HG03064 (cell line): ENCODE data around the gene DBH.

Experiments
- ATAC-seq: cut with Tn5 transposase; IDR thresholded peaks from one replicate; pipeline ENCODE4 v1.9.1; 2021; ENCODE audit warnings: low read depth; ENCODE audit not compliant: unreplicated experiment

DBH gene

GRCh38 chr9:133603135-133603927, 32.8 kb upstream of the DBH start:
- no peak for ATAC-seq

DNA sequence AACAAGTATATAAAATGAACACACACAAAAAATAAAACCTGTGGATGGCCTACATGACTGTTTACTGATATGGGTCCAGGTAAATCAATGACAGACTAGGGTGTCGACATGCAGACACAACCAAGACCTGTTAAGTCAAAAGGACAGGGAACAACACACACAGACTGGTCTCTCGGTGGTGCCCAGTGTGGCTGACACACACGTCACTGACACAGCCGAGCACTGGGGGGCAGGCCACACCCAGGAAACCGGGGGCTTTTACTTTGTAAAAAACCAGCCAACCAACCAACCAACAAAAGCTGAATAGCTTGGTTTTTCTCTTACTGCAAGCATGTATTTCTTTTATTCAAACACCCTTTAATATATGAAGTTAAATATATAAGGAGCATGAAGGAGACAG, 31.9 kb upstream of the DBH start:
- no peak for ATAC-seq

DNA sequence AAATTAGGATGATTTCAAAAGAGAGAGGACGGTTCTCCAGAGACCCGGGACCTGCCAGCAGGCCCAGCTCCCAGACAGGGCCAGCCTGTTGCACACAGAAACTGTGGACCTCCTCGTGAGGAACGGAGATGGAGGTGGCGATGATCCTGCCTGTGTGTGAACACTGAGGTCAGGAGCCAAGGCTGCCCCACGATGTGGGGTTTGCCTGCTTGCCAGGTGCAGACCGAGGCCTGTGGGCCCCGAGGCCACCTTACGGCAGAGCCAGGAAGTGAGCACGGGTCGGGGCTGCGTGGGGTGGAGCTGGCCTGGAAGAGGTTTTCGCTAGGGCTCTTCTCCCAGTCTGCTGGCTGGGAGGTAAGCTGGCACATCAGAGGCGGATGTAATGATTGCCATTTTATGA, 31.3 kb upstream of the DBH start:
- no peak for ATAC-seq

- ATAC-seq, result no peak
These were observed 30.7 kb upstream of the DBH start for GRCh38 chr9:133605446-133605845.

DNA sequence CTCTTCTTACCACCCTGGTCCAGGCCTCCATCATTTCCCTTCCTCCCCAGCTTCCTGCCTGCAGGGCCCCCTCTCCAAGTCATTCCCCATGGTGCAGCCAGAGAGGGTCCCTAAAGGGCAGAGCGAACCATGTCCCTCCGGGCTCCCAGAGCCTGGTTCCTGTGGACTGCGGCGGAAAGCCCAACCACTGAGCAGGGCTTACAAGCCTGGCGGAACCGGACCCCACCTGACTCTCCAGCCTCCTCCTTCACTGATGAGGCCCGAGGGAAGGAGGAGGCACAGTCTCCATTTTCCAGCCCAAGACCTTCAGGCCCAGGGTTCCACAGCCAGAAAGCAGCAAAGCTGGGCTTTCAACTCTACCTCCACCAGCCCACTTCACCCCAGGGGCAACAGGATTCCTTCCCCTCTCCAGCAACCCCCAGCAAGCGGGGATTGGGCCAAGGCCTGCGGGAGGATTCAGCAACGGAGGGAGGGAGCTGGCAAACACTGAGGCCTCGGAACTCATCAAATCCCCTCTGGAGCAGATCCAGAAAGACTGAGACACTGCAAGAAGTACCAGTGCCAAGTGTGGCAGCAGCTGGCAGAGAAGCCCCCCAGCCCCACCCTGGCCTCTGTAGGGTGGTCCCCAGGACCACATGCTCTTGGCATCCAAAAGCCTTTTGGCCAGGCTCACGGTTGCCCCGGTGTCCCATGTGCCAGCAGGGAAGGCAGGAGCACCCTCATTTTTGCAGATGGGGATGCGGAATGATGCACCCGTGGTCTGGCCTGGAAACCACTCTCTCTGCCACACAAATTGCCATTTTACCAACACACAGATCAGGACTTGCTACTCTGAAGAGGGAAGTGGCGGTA, 30.1 kb upstream of the DBH start:
- ATAC-seq, result no peak

DNA sequence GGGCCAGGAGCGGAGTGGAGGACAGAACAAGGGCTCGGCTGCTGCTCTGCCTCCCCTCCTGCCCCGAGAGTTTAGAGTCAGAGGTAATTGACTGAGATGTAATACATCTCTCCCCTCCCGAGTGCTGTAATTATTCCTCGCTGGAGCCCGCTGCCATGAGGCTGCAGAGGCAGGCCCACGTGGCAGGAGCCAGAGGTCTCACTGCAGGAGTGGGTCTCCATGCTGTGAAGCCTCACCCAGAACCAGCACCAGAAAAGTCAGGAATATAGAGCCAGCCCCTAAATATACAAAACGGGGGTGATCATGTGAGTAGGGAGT, 29.5 kb upstream of the DBH start:
- no peak for ATAC-seq

DNA sequence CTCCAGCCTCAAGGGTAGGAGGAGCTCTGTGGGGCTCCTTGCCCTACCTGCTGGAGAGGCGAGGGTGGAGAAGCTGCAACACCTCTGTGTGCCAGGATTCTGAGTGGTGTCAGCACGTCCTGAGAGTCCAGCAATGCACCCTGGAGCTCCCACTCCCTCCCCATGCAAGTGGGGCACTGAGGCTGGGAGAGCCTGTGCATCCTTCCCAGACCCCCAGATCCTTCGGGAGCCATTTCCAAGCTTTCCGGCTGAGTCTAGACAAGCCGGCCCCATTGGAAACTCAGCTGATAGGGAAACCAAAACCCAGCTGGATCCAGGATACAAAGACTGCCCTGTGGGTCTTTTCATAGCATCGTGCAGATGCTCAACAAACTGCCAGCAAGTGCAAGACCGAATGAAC, 28.8 kb upstream of the DBH start:
- no peak for ATAC-seq

- ATAC-seq, result no peak
These were observed 28.2 kb upstream of the DBH start for GRCh38 chr9:133607976-133608375.

- no peak for ATAC-seq
These were observed 27.8 kb upstream of the DBH start for GRCh38 chr9:133608382-133608781.

DNA sequence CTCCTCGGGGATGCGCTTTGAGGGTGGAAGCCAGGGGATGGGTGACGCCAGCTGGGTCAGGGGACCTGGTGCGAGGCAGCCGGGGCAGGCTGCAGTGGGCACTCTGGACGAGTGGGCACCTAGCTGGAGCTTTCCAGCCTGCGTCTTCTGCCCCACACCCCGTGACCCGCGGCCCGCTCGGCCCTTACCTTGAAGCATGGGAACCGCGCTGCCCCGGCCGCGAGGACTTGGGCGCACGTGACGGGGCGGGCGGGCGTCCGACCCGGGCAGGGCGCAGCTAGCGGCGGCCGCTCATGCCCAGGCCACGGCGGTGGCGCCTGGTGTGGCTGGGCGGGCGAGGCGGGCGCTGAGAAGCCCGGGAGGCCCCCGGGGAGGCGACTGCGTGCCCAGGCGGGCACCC, 27.3 kb upstream of the DBH start:
- no peak for ATAC-seq

DNA sequence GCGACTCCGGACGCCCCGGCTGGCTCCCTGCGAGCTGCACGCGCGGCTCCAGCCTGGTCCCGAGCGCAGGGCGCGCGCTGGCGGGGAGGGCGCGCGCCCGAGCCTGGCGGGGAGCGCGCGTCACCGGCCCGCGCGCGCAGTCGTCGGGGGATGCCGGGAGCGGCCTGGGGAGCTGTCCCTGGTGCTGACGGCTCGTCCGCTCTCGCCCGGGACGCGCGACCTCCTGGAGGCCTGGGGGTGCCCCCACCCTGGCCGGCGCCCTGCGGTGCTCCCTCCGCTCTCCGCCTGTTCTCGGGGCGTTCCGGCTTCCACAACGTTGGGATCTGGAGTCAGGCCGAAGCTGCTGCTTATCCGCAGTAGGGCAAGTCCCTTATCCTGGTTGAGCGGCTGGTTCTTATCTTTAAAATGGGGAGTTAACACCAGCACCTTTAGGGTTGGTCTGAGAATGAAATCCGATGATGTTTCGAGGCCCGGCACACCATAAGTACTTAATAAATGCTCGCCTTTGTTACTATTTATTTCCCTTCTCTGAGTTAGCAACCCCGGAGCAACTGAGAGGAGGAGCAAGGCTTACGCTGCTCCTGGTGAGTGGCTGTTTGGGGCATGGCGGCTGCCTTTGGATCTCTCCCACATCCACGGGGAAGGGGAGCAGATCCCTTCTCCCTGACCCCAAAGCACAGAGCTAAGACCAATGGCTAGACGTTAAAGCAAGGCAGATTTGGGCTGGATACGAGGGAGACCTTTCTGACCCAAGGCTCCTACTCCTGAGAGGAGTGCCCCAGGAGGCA, 26.7 kb upstream of the DBH start, which contains the start of gene FAM163B:
FAM163B (minus strand) TSS at position 79 of the 788 bp plus-strand sequence. CDS start 29,166 bp downstream, outside the sequence.
- ATAC-seq, result no peak

DNA sequence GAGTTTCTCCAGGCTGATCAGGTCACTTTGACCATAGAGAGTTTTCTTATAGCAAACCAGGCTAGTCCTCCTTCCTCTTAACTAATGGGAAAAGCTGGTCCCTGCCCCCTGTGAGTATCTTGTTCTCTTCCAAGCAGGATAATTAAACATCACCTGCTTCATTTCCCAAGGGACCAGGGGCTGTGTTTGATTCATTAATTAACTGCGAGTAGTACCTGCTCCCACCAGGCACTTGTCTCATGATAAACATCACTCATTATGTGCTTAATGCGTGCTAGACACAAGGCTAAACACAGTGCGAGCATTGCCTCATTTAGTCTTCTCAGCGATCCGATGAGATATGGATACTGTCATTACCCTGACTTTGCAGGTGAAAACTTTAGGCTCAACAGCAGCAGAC, 25.3 kb upstream of the DBH start:
- ATAC-seq, result no peak

DNA sequence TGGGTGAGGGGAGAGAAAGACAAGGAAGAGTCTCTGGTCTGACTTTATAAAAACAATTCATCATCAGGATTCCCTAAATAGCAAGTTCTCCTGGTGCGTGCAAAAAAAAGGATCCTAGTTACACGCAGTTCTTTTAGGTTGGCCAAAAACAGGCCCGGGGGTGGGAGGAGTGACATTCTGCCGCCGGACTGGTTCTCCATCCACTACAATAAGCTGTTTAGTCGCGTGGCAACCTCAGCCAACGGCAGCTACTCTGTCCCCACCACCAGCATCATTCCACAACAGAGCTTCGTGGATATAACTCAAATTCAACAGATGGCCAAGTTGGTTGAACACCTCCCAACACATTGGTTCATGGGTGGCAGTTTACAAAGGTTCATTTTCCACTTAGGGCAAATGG, 24.1 kb upstream of the DBH start:
- ATAC-seq, result no peak

GRCh38 chr9:133612816-133613215, 23.3 kb upstream of the DBH start:
- no peak for ATAC-seq

- ATAC-seq, result no peak
These were observed 22.7 kb upstream of the DBH start for GRCh38 chr9:133613432-133613831.

DNA sequence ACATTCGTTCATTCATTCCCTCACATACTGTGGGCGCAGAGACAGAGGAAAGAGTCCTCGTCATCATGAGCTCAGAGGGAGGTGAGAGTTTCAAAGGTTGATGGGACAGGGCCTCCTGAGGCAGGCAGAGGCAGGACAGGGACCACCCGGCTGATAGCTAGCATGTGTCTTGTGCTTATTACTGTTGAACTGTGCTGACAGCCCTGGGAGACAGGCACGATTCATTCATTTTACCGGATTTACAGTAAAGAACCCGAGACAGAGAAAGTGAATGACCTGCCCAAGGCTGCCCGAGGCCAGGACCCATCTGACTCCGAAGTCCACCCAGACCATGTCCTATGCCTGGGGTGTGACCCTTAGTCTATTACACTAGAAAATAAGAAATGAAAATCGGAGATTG, 22.1 kb upstream of the DBH start:
- no peak for ATAC-seq

DNA sequence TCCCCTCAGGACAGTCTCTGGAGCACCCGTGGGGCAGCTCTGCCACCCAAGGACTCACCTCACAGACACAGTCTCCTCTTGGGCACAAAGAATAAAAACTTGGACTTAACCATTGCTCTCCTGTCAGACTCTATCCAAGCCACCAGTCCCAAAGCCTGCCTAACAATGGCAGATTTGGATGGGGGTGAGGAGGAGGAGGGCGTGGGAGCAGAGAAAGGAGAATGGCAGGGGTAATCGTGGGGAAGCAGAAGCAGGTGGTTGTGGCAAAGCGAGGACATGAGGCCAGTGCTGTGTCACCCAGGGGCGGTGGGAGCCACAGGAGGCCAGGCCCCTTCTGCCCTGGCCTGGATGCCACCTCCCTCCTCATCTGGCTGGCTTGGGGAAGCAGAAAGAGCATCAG, 21.5 kb upstream of the DBH start:
- no peak for ATAC-seq

GRCh38 chr9:133615186-133615585, 21.0 kb upstream of the DBH start:
- ATAC-seq, result no peak

DNA sequence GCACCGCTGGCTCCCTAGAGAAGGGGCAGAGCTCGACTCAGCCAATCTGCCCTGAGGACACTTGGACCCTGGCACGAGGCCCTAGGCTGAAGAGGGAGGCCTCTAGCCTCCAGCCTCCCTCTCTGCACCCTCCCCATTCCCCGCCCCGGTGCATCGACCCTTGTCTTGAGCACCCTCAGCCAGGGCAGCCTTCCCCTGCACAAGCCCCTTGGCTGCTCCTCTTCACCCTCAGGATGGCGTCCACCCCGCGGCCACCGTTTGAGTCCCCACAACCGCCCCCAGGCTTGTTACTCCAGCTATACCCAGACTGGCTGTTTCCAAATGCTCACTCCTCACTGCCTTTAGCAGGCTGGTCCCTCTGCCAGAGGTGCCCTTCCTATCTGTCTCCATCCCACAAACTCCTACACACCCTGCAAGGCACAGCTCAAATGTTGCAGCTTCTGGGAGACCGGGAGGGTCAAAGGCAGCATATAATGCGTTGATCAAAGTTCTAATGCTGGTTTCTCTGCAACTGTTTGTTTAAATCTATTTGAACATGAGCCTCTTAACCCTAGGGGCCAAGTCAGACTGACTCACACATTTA, 20.5 kb upstream of the DBH start:
- no peak for ATAC-seq

DNA sequence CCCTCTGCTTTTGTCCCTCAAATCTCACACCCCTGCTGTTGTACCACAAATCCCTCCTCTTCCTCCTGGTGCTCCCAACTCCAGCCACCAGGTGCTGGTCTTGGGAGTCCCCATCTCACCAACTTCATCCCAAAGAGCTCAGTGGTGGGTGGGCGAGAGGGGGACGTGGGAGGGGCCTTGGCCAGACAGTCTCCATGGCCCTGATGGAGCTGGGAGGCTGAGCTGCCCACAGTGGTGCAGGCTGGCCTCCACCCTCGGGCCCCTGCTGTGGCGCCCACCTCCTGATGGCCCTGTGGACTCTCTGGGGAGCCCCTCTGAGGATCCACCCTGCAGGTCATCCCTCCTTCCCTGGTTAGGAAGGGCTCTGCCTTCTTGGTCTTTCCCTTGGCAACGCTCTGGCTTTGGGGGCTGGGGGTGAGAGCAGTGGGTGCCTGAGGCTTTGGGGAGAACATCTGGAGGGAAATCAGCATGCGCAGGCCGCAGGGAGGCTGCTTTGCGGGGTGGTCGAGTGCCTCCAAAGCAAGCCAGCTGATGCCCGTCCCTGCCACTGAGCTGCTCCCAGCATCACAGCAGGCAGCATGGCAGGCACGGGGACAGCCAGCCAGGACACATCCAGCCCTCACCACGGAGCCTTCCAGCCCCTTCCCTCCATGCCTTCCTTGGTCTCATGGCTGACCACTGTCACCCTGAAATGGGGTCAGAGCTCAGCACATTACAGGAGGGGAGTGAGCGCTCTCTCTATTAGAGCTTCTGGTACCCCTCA, 19.3 kb upstream of the DBH start:
- ATAC-seq, result no peak
